Measurements from ENCODE around the gene TANC2.
"Not testable (repeated sequence)": the region's sequence is repeated elsewhere in the genome, so short reads cannot be mapped to it uniquely, and the experiment has no call there.

- not testable (repeated sequence) for TF ChIP-seq CTCF, POLR2AphosphoS5, EP300, POLR2A (IDR thresholded peaks at IDR 0.05)
These were observed 10.7 kb downstream of the TANC2 start for GRCh38 chr17:62976643-62977231.
